Retinal pigment epithelial cell (primary cell): Measurements from ENCODE around the gene TRIM63.

Experiments
- DNase-seq: peaks from one replicate; pipeline ENCODE4 v3.0.0-alpha.2; 2010; ENCODE audit warnings: low read depth
- H3K4me3 ChIP-seq: 2 replicates; pipeline ENCODE4 v1.5.1; 2011; ENCODE audit warnings: mild to moderate bottlenecking, low read length, control low read depth, moderate library complexity
- TF ChIP-seq, protein P1 (sequence below): conservative IDR thresholded peaks from 2 replicates; pipeline ENCODE4 v1.5.1; 2011; ENCODE audit warnings: low read depth, low read length, control low read depth, inconsistent platforms

TRIM63 gene

DNA sequence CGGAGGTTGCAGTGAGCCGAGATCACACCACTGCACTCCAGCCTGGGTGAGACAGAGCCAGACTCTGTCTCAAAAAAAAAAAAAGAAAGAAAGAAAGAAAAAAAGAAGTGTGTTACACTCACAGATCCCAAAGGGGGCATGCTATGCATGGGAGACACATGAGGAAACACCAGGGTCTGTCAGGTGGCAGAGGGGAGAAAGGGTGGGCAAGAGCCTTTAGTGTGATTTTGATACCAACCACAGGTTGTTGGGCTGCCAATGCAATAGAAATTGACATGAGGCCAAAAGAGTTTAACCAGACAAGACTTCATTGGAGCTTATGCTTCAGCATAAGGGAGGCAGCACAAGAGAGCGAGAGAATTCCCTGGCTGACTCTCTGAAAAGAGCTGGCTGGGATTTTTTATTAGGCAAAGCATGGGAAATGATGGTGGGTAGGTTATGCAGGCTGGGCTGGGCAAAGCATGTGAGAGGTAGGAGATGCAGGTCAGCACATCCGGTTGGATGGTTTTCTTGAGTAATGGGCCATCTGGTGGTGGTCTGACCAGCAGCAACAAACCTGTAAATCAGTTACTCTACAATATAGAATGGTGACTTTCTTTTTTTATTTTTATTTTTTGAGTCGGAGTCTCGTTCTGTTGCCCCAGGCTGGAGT, 57.5 kb downstream of the TRIM63 start:
- no peak for DNase-seq
- H3K4me3 ChIP-seq = no peak overlapping the region
- TF ChIP-seq, protein P1, sequence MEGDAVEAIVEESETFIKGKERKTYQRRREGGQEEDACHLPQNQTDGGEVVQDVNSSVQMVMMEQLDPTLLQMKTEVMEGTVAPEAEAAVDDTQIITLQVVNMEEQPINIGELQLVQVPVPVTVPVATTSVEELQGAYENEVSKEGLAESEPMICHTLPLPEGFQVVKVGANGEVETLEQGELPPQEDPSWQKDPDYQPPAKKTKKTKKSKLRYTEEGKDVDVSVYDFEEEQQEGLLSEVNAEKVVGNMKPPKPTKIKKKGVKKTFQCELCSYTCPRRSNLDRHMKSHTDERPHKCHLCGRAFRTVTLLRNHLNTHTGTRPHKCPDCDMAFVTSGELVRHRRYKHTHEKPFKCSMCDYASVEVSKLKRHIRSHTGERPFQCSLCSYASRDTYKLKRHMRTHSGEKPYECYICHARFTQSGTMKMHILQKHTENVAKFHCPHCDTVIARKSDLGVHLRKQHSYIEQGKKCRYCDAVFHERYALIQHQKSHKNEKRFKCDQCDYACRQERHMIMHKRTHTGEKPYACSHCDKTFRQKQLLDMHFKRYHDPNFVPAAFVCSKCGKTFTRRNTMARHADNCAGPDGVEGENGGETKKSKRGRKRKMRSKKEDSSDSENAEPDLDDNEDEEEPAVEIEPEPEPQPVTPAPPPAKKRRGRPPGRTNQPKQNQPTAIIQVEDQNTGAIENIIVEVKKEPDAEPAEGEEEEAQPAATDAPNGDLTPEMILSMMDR = peak; percentile 48

DNA sequence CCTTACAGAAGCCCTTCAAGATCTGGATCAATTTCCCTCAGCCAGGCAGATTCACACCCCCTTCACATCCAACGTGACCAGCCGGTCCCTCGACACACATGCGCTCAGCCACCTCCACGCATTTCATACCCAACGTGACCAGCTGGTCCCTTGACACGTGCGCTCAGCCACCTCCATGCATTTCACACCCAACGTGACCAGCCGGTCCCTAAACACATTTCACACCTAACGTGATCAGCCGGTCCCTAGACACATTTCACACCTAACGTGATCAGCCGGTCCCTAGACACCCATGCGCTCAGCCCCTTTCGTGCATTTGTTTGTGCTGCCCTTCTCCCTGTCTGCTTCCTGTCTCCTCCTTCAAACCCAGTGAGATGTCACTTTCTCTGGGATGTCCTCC, 60.7 kb downstream of the TRIM63 start:
- TF ChIP-seq, protein P1 = no peak

DNA sequence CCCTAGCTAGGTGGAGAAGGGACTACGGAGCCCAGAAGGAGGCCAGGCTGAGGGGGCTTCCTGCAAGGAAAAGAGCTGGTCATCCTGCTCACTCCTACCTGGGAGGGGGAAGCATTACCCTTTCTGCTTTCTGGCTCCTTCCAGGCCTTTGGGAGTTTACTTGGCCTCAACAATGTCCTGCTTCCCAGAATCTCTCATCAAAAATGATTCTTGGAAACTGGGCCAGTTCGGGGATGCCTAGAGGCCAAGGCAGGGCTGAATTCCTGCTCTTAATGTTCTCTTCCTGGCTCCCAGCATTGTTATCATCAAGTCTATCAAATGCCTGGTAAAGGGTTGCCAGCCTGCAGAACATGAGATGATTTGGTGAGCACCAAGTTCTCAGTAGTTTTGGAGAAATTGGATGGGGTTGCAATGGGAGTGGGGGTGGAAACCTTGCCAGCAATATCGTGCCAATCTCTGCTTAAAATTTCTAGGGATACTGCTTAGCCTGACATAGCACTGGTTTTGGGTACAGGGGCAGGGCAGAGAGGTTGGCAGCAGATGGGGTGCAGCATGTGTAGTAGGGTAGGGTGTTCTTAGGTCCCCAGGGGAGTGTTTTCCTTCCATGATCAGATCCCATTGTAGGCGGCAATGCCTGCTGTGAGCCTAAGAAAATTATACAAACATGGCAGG, 61.9 kb downstream of the TRIM63 start:
- no peak overlapping the region for H3K4me3 ChIP-seq
- no peak for DNase-seq
- TF ChIP-seq, protein P1 = no peak

More for the DNA sequence above, 60.7 kb downstream of the TRIM63 start:
- H3K4me3 ChIP-seq = no peak overlapping the region
- DNase-seq = no peak

DNA sequence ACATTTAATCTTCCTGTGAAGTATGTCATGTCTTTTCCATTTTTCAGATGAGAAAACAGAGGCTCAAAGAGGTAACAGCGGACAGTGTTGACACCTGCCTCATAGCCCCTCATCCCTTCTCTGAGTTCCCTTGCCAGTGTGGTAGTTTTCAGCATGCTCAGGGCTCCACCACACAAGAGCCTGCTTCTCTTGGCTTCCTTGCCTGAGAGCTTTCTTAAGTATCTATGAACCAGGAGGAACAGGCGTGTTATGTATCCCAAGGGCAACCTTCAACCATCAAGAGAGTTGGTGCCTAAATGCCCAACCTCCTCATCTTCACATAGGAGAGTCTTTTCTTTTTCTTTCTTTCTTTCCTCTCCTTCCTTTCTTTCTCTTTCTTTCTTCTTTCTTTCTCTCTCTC, 63.7 kb downstream of the TRIM63 start:
- DNase-seq = no peak
- H3K4me3 ChIP-seq = no peak overlapping the region
- TF ChIP-seq, protein P1 = no peak

DNA sequence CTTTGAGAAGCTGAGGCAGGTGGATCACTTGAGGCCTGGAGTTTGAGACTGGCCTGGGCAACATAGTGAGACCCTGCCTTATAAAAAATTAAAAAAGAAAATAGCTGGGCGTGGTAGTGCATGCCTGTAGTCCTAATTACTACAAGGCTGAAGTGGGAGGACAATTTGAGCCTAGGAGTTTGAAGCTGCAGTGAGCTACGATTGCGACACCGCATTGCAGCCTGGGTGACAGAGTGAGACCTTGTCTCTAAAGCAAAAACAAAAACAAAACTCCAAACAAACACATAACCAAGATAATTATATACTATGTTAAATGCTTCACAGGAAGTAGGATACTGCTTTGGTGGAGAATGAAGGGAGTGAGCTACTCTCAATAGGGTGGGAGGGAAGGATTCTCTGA, 64.2 kb downstream of the TRIM63 start:
- TF ChIP-seq, protein P1 = no peak
- no peak overlapping the region for H3K4me3 ChIP-seq
- no peak for DNase-seq
